Breast epithelium (tissue), 3 donors: ENCODE data around the gene VEGFD.

ENCODE experiments used
- CTCF ChIP-seq, 3 donors: fragments of 450-650 bp; IDR thresholded peaks; one replicate each; pipeline ENCODE4 v1.5.1; 2016 to 2017; ENCODE audit warnings: antibody characterized with exemption in 3 of 3, mild to moderate bottlenecking in 3 of 3, moderate library complexity in 3 of 3
- POLR2A ChIP-seq: fragments of 450-650 bp; IDR thresholded peaks from one replicate; pipeline ENCODE4 v1.6.1; 2016; ENCODE audit warnings: antibody characterized with exemption, mild to moderate bottlenecking, moderate library complexity

- no peak for TF ChIP-seq CTCF (IDR thresholded peaks at IDR 0.05)
- TF ChIP-seq POLR2A = no peak
These were observed 85.4 kb downstream of the VEGFD start for GRCh38 chrX:15298780-15299179.
